Caco-2 (cell line): ENCODE data around the gene ZNF473. TPM values are rescaled to one million over a fixed set of nuclear protein-coding genes. Genes with fewer than 3 reads are reported as not detected.

ENCODE experiments used
- BruUV-seq: library from RNA; stranded (reverse); fragments of 400-500 nt; replicated peaks from 2 replicates; lab custom pipeline; 2021; lab: Mats Ljungman, UMichigan
- CTCF ChIA-PET: fragments of 300-600 bp; sonication (Branson Sonifier 250); formaldehyde crosslinking; loops from one replicate; lab custom pipeline; 2022; ENCODE audit warnings: antibody characterized with exemption; lab: Charles Lee
- POLR2A ChIA-PET: fragments of 300-600 bp; sonication (Branson Sonifier 250); formaldehyde crosslinking; loops from one replicate; lab custom pipeline; 2022; ENCODE audit warnings: antibody characterized with exemption; lab: Charles Lee
- DNase-seq, 2 experiments: peaks; one replicate each; pipeline versions ENCODE4 v3.0.0 to v3.0.0-alpha.2; 2020 to 2022
- H3K27me3 ChIP-seq: replicated peaks from 2 replicates; pipeline ENCODE4 v1.6.0; 2011; ENCODE audit warnings: low read length; ENCODE audit not compliant: control insufficient read depth, insufficient read depth
- H3K36me3 ChIP-seq: 2 replicates; pipeline ENCODE4 v1.5.1; 2011; ENCODE audit warnings: low read length; ENCODE audit not compliant: control insufficient read depth, insufficient read depth
- H3K4me1 ChIP-seq: fragments of 250-450 bp; sonication (Bioruptor Pico); 2 replicates; pipeline ENCODE4 v1.5.1; 2020; ENCODE audit warnings: mild to moderate bottlenecking
- H3K4me3 ChIP-seq: 2 replicates; pipeline ENCODE4 v1.5.1; 2011; ENCODE audit warnings: low read depth, mild to moderate bottlenecking, control low read depth, low read length
- H3K9me3 ChIP-seq: fragments of 250-450 bp; sonication (Bioruptor Pico); 2 replicates; pipeline ENCODE4 v1.5.1; 2020; ENCODE audit warnings: mild to moderate bottlenecking, moderate library complexity
- H3K27ac Mint-ChIP-seq: one replicate; pipeline ENCODE4 v1.8.0; 2022; ENCODE audit warnings: mixed read lengths; ENCODE audit not compliant: unreplicated experiment
- H3K27me3 Mint-ChIP-seq: one replicate; pipeline ENCODE4 v1.8.0; 2022; ENCODE audit warnings: mixed read lengths; ENCODE audit not compliant: insufficient read depth, unreplicated experiment
- H3K36me3 Mint-ChIP-seq: one replicate; pipeline ENCODE4 v1.8.0; 2022; ENCODE audit warnings: mild to moderate bottlenecking, mixed read lengths; ENCODE audit not compliant: insufficient read depth, unreplicated experiment
- H3K4me1 Mint-ChIP-seq: one replicate; pipeline ENCODE4 v1.8.0; 2022; ENCODE audit warnings: low read depth, mixed read lengths; ENCODE audit not compliant: unreplicated experiment
- H3K4me3 Mint-ChIP-seq: one replicate; pipeline ENCODE4 v1.8.0; 2022; ENCODE audit warnings: mild to moderate bottlenecking, moderate library complexity, mixed read lengths; ENCODE audit not compliant: unreplicated experiment
- H3K9me3 Mint-ChIP-seq: one replicate; pipeline ENCODE4 v1.8.0; 2022; ENCODE audit warnings: mixed read lengths; ENCODE audit not compliant: unreplicated experiment
- CTCF ChIP-seq, 2 experiments: fragments of 200-600 bp in 1 of 2; IDR thresholded peaks; 1 replicate in 1 of 2; 2 replicates in 1 of 2; pipeline versions ENCODE4 v1.5.1 to v1.8.0; 2011 to 2022; ENCODE audit warnings: antibody characterized with exemption in 1 of 2, control low read depth in 1 of 2, inconsistent platforms in 1 of 2, low read depth in 1 of 2, low read length in 1 of 2, mild to moderate bottlenecking in 1 of 2, moderate library complexity in 1 of 2; ENCODE audit not compliant: insufficient read depth in 1 of 2, severe bottlenecking in 1 of 2, unreplicated experiment in 1 of 2
- intact Hi-C: fragments of 100-400 bp; cut with micrococcal nuclease; formaldehyde crosslinking; loops from one replicate; pipeline ENCODE4 v1.10.0; 2022; ENCODE audit not compliant: unreplicated experiment
- total RNA-seq: library from RNA; stranded (reverse); gene quantifications from 2 replicates; pipeline ENCODE4 v1.2.3, GENCODE V29; 2022

ZNF473 gene
- total RNA-seq, 1 experiment from 2014 or later = 22.3 TPM

GRCh38 chr19:50022823-50023222 is 3.0 kb upstream of the ZNF473 start:
- TF ChIP-seq CTCF (IDR thresholded peaks at IDR 0.05; ENCODE audit: insufficient read depth in 1 of 2, low read depth in 1 of 2, low read length in 1 of 2, severe bottlenecking in 1 of 2, unreplicated experiment in 1 of 2) = no peak
- BruUV-seq = no TSS peak
- Mint-ChIP-seq H3K27me3 (no peaks in the 10 kb centered on the region), H3K36me3 (peaks cover 32% of the 10 kb centered on the region), H3K9me3 (no peaks in the 10 kb centered on the region), H3K4me3 (peak overlapping the region; percentile 10), H3K27ac (peak overlapping the region; percentile 27), H3K4me1 (peaks cover 6% of the 10 kb centered on the region)
- POLR2A ChIA-PET = interaction anchor here (0.7 kb wide), 1 partner anchor 188 kb away, joined by 9 read pairs; no protein-coding TSS in a partner anchor
- H3K36me3 ChIP-seq = no peaks in the 10 kb centered on the region
- H3K27me3 ChIP-seq = no peaks in the 10 kb centered on the region
- no peaks in the 10 kb centered on the region for H3K9me3 ChIP-seq
- intact Hi-C loops = no loop called here
- no peaks in the 10 kb centered on the region for H3K4me1 ChIP-seq
- DNase-seq = no peak
- CTCF ChIA-PET = no interaction called here
- no peak overlapping the region for H3K4me3 ChIP-seq

- POLR2A ChIA-PET = no interaction called here
- TSS peak; percentile 75 for BruUV-seq
- TF ChIP-seq CTCF (IDR thresholded peaks at IDR 0.05; ENCODE audit: insufficient read depth in 1 of 2, low read depth in 1 of 2, low read length in 1 of 2, severe bottlenecking in 1 of 2, unreplicated experiment in 1 of 2) = no peak
Observed at GRCh38 chr19:50024719-50025021, 1.1 kb upstream of the ZNF473 start.

GRCh38 chr19:50025022-50025793 is 597 bp upstream of the ZNF473 start, which contains the start of gene VRK3:
Gene VRK3 (minus strand): TSS chr19:50025372. CDS start chr19:50016162, 9,210 bp downstream.
- CTCF ChIA-PET = interaction anchor here (0.8 kb wide), 1 partner anchor 24 kb away, joined by 4 read pairs; no protein-coding TSS in a partner anchor
- Histone ChIP-seq H3K27me3 (no peaks in the 10 kb centered on the region), H3K4me3 (peak within 1 kb of the TSS; percentile 100), H3K36me3 (no peaks in the 10 kb centered on the region), H3K4me1 (no peaks in the 10 kb centered on the region), H3K9me3 (no peaks in the 10 kb centered on the region)
- intact Hi-C loops = loop anchor here (2.0 kb wide), 1 partner anchor 26 kb away; no protein-coding TSS in a partner anchor
- Mint-ChIP-seq H3K4me1 (peaks cover 6% of the 10 kb centered on the region), H3K4me3 (peak within 1 kb of the TSS; percentile 94), H3K27ac (peak within 1 kb of the TSS; percentile 99), H3K36me3 (peaks cover 37% of the 10 kb centered on the region), H3K9me3 (no peaks in the 10 kb centered on the region), H3K27me3 (no peaks in the 10 kb centered on the region)
- no TSS peak for BruUV-seq
- TF ChIP-seq CTCF (IDR thresholded peaks at IDR 0.05; ENCODE audit: insufficient read depth in 1 of 2, low read depth in 1 of 2, low read length in 1 of 2, severe bottlenecking in 1 of 2, unreplicated experiment in 1 of 2) = peak in 1 of 2 experiments; percentile 16
- DNase-seq = peak; percentile 99 to 100
- POLR2A ChIA-PET = interaction anchor here (0.6 to 1.0 kb wide), 2 partner anchors 96 to 114 kb away, joined by 3 to 5 read pairs; partner anchors contain the start of gene ATF5

More at GRCh38 chr19:50024719-50025021, 1.1 kb upstream of the ZNF473 start:
- Histone ChIP-seq H3K9me3 (no peaks in the 10 kb centered on the region), H3K36me3 (no peaks in the 10 kb centered on the region), H3K27me3 (no peaks in the 10 kb centered on the region), H3K4me3 (peak overlapping the region; percentile 86), H3K4me1 (no peaks in the 10 kb centered on the region)
- Mint-ChIP-seq H3K27ac (peak overlapping the region; percentile 99), H3K27me3 (no peaks in the 10 kb centered on the region), H3K4me3 (peak overlapping the region; percentile 94), H3K4me1 (peaks cover 6% of the 10 kb centered on the region), H3K36me3 (peaks cover 32% of the 10 kb centered on the region), H3K9me3 (no peaks in the 10 kb centered on the region)
- no peak for DNase-seq
- CTCF ChIA-PET = no interaction called here
- intact Hi-C loops = loop anchor here (2.0 kb wide), 1 partner anchor 26 kb away; no protein-coding TSS in a partner anchor
